Measurements from ENCODE around the gene MILR1.

- no peak for TF ChIP-seq E2F1 (CRISPR knock-in tag; IDR thresholded peaks at IDR 0.05)
- TF ChIP-seq GABPB1 (CRISPR knock-in tag; IDR thresholded peaks at IDR 0.05) = no peak
- no peak for TF ChIP-seq CTCF (IDR thresholded peaks at IDR 0.05)
- no peak for TF ChIP-seq MXD4 (CRISPR knock-in tag; IDR thresholded peaks at IDR 0.05; ENCODE audit: borderline replicate concordance)
- no peak for TF ChIP-seq ETV6 (CRISPR knock-in tag; IDR thresholded peaks at IDR 0.05)
- no peak for TF ChIP-seq CREM (CRISPR knock-in tag; IDR thresholded peaks at IDR 0.05)
- TF ChIP-seq FOXP1 (CRISPR knock-in tag; IDR thresholded peaks at IDR 0.05; ENCODE audit: borderline replicate concordance) = no peak
- TF ChIP-seq ZNF317 (CRISPR knock-in tag; IDR thresholded peaks at IDR 0.05; ENCODE audit: borderline replicate concordance, low read depth) = no peak
- TF ChIP-seq CBFB (CRISPR knock-in tag; IDR thresholded peaks at IDR 0.05; ENCODE audit: low read depth) = no peak
- no peak for TF ChIP-seq JUN (CRISPR knock-in tag; IDR thresholded peaks at IDR 0.05)
Measured at GRCh38 chr17:64466019-64466735, 17.3 kb downstream of the MILR1 start.
